ENCODE measurements around the gene PNKP.

The PNKP gene

DNA sequence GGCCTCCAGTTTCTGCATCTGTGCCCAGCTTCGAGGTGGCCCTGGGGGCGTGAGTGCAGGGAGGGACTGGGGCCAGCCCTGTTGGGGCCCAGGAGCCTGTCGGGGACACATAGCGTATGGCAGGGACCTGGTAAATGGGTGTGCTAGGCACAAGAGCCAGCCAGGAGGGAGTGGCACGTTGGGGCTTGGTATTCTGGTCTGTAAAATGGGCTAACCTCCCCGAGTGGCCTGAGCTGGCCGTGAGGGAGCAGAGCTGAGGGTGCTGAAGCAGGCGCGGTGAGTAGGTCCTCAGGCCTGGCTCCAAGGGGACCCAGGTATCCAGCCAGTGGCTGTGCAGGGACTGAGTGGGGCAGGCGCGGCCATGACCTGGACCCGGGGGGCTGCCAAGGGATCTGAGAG, 12.1 kb downstream of the PNKP start:
- FAIRE-seq, result no peak
- no peak for DNase-seq (ENCODE audit: insufficient read length)
- TF ChIP-seq TAF1 (IDR thresholded peaks at IDR 0.05; ENCODE audit: borderline replicate concordance, low read depth, low read length), result no peak
- TF ChIP-seq POLR2A (IDR thresholded peaks at IDR 0.05; ENCODE audit: low read depth, low read length), result no peak
- TF ChIP-seq POLR2AphosphoS5 (IDR thresholded peaks at IDR 0.05; ENCODE audit: low read depth, low read length), result no peak

- no peak for TF ChIP-seq POLR2A (IDR thresholded peaks at IDR 0.05; ENCODE audit: low read depth, low read length)
- TF ChIP-seq POLR2AphosphoS5 (IDR thresholded peaks at IDR 0.05; ENCODE audit: low read depth, low read length), result 0 out of 2 replicates have a peak, but pooled peaks have one; percentile 20
- DNase-seq (ENCODE audit: insufficient read length) (no peak), FAIRE-seq (no peak)
These were observed 12.8 kb downstream of the PNKP start for GRCh38 chr19:49854378-49855263.

- FAIRE-seq, result no peak
- DNase-seq (ENCODE audit: insufficient read length), result no peak
- TF ChIP-seq POLR2AphosphoS5 (IDR thresholded peaks at IDR 0.05; ENCODE audit: low read depth, low read length), result no peak
- TF ChIP-seq POLR2A (IDR thresholded peaks at IDR 0.05; ENCODE audit: low read depth, low read length), result no peak
- no peak for TF ChIP-seq TAF1 (IDR thresholded peaks at IDR 0.05; ENCODE audit: borderline replicate concordance, low read depth, low read length)
These were observed 13.5 kb downstream of the PNKP start for GRCh38 chr19:49853852-49854377.

- TF ChIP-seq TAF1 (IDR thresholded peaks at IDR 0.05; ENCODE audit: borderline replicate concordance, low read depth, low read length) (no peak), POLR2AphosphoS5 (IDR thresholded peaks at IDR 0.05; ENCODE audit: low read depth, low read length) (no peak), POLR2A (IDR thresholded peaks at IDR 0.05; ENCODE audit: low read depth, low read length) (no peak)
- DNase-seq (ENCODE audit: insufficient read length) (no peak), FAIRE-seq (no peak)
These were observed 14.7 kb downstream of the PNKP start for GRCh38 chr19:49852631-49853126.

GRCh38 chr19:49851456-49852259, 15.7 kb downstream of the PNKP start:
- no peak for FAIRE-seq
- no peak for TF ChIP-seq POLR2AphosphoS5 (IDR thresholded peaks at IDR 0.05; ENCODE audit: low read depth, low read length)
- TF ChIP-seq TAF1 (IDR thresholded peaks at IDR 0.05; ENCODE audit: borderline replicate concordance, low read depth, low read length), result no peak
- TF ChIP-seq POLR2A (IDR thresholded peaks at IDR 0.05; ENCODE audit: low read depth, low read length), result no peak
- no peak for DNase-seq (ENCODE audit: insufficient read length)

DNA sequence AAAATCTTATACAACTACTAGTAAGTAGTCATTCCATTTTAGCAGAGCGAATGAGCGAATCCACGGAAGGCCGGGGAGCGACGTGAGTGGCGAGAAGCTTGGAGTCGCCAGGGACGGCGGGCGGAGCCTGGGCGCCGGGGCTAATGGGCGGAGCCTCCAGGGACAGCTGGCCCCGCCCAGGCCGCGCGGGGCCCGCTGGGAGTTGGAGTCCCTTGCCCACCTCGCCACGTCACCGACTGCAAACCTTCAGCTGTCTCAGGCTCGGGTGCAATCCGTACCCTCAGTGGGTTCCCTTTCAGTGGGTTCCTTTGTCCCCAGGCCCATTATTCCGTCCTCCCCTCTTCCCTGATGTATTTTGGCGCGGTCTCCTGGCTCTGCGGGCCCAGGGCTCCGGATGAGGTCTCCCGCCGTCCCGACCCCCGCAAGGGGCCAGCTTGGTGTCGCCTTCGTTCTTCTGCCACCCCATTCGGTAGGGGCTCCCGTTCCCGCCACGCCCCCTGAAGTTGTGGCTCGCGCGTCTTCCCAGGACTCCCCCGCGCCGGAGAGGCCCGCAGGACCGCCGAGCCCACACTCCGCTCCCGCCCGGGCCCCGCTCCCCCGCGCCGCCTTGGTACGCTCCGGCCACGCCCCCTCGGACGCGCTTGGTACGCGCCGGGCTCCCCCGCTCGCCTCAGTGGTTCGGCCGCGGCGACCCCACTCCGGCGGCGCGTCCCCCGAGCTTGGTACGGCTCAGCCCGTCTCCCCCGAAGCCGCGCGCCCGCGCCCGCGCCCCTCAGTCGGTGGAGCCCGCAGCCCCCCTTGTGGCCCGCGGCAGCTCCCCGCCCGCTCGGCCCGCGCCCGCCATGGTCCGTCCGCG, 16.7 kb downstream of the PNKP start, which contains the start of gene PTOV1:
Gene PTOV1 (plus strand): TSS at position 673 of the 856 bp plus-strand sequence.
- TF ChIP-seq POLR2A (IDR thresholded peaks at IDR 0.05; ENCODE audit: low read depth, low read length) (peak; percentile 73; the same call in 1 of the 2 replicates), TAF1 (IDR thresholded peaks at IDR 0.05; ENCODE audit: borderline replicate concordance, low read depth, low read length) (no peak; the same call in 1 of the 2 replicates), POLR2AphosphoS5 (IDR thresholded peaks at IDR 0.05; ENCODE audit: low read depth, low read length) (peak; percentile 44; the same call in 1 of the 2 replicates)
- peak; percentile 95 for DNase-seq (ENCODE audit: insufficient read length)
- peak; percentile 83 for FAIRE-seq

DNA sequence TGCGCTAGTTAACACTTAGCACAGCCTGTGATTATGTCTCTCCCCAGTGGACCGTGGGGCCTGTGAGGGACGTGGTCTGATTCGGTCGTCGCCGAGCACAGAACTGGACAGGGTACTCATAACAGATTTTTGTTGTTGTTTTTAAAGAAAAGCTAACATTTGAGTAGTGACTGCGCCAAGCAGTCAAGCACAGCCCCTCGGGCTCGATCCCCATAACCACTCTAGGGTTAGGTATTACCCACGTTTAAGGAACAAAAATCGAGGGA, 17.2 kb downstream of the PNKP start:
- no peak for DNase-seq (ENCODE audit: insufficient read length)
- no peak for TF ChIP-seq TAF1 (IDR thresholded peaks at IDR 0.05; ENCODE audit: borderline replicate concordance, low read depth, low read length)
- no peak for TF ChIP-seq POLR2AphosphoS5 (IDR thresholded peaks at IDR 0.05; ENCODE audit: low read depth, low read length)
- TF ChIP-seq POLR2A (IDR thresholded peaks at IDR 0.05; ENCODE audit: low read depth, low read length), result no peak
- no peak for FAIRE-seq

GRCh38 chr19:49849433-49850220, 17.7 kb downstream of the PNKP start:
- FAIRE-seq (no peak), DNase-seq (ENCODE audit: insufficient read length) (no peak)
- TF ChIP-seq POLR2AphosphoS5 (IDR thresholded peaks at IDR 0.05; ENCODE audit: low read depth, low read length) (no peak), POLR2A (IDR thresholded peaks at IDR 0.05; ENCODE audit: low read depth, low read length) (no peak), TAF1 (IDR thresholded peaks at IDR 0.05; ENCODE audit: borderline replicate concordance, low read depth, low read length) (no peak)

GRCh38 chr19:49848938-49849337, 18.4 kb downstream of the PNKP start:
- no peak for FAIRE-seq
- no peak for DNase-seq (ENCODE audit: insufficient read length)
- TF ChIP-seq POLR2A (IDR thresholded peaks at IDR 0.05; ENCODE audit: low read depth, low read length), result no peak
- no peak for TF ChIP-seq POLR2AphosphoS5 (IDR thresholded peaks at IDR 0.05; ENCODE audit: low read depth, low read length)
- no peak for TF ChIP-seq TAF1 (IDR thresholded peaks at IDR 0.05; ENCODE audit: borderline replicate concordance, low read depth, low read length)
